Adrenal gland (tissue), 5 donors: ENCODE data around the gene CACNA1G.

Experiments used
- POLR2A ChIP-seq, 2 donors: fragments of 450-650 bp; IDR thresholded peaks; one replicate each; pipeline ENCODE4 v1.6.1; 2017; ENCODE audit warnings: antibody characterized with exemption in 2 of 2, mild to moderate bottlenecking in 2 of 2, moderate library complexity in 1 of 2
- TF ChIP-seq, protein P1 (sequence below), 6 experiments: fragments of 450-650 bp in 4 of 6; fragments of 200-600 bp in 2 of 6; sonication (generic) in 1 of 6; IDR thresholded peaks; 1 replicate in 5 of 6; 2 replicates in 1 of 6; pipeline versions ENCODE4 v1.5.1 to v1.8.0; 2016 to 2021; ENCODE audit warnings: antibody characterized with exemption in 6 of 6, mild to moderate bottlenecking in 2 of 6, moderate library complexity in 1 of 6
- donor health status: DM: no; HTN: no; CAD: no.

DNA sequence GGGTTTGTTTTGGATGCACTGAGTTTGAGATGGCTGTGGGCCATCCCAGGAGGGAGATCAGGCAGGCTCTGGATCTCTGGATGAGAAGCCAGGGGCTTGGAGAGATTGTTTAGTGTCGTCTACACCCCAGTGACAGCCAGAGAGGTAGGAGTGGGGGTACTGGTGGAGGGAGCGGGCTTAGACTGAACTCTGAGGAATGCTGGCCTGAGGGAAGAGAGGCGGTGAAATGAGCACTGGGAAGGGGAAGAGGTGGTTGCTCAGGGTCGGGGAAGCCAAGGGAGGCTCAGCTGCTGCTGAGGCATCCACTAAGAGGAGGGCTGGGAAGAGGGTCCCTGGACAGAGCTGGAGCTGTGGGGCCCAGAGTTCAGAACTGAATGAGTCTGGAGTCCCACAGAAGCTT lies 23.6 kb downstream of the CACNA1G start:
- TF ChIP-seq, protein P1, sequence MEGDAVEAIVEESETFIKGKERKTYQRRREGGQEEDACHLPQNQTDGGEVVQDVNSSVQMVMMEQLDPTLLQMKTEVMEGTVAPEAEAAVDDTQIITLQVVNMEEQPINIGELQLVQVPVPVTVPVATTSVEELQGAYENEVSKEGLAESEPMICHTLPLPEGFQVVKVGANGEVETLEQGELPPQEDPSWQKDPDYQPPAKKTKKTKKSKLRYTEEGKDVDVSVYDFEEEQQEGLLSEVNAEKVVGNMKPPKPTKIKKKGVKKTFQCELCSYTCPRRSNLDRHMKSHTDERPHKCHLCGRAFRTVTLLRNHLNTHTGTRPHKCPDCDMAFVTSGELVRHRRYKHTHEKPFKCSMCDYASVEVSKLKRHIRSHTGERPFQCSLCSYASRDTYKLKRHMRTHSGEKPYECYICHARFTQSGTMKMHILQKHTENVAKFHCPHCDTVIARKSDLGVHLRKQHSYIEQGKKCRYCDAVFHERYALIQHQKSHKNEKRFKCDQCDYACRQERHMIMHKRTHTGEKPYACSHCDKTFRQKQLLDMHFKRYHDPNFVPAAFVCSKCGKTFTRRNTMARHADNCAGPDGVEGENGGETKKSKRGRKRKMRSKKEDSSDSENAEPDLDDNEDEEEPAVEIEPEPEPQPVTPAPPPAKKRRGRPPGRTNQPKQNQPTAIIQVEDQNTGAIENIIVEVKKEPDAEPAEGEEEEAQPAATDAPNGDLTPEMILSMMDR (IDR thresholded peaks at IDR 0.05): no peak
- TF ChIP-seq POLR2A (IDR thresholded peaks at IDR 0.05): no peak
